Measurements from ENCODE around the gene TMEM187. TPM values are rescaled to one million over a fixed set of nuclear protein-coding genes. Genes with fewer than 3 reads are reported as not detected.

The TMEM187 gene
- total and polyA plus RNA-seq, 2 donors (not counting 3 experiments of a cell fraction or from before 2014, with no cell fraction given): 2.6 to 15.7 TPM

GRCh38 chrX:153939573-153939972, 33.0 kb upstream of the TMEM187 start:
- no peak overlapping the region for H3K4me3 ChIP-seq (replicated peaks in 1 of 3; ENCODE audit: insufficient read depth in 1 of 3, low read depth in 1 of 3, low read length in 3 of 3)
- peaks cover 3% of the 10 kb centered on the region for H3K4me1 ChIP-seq (ENCODE audit: control insufficient read depth, extremely low read depth, insufficient read depth, low read length)
- POLR2A ChIA-PET: no interaction called here
- CTCF ChIA-PET: interaction anchor here (0.9 to 1.5 kb wide), 3 partner anchors 9 to 15 kb away, joined by 3 to 6 read pairs (median 3); no protein-coding TSS in a partner anchor
- no peak overlapping the region for H2AFZ ChIP-seq (ENCODE audit: low read depth, low read length)
- no peak overlapping the region for H3K4me2 ChIP-seq (ENCODE audit: insufficient read depth, low read length)
- TF ChIP-seq CTCF (IDR thresholded peaks at IDR 0.05; ENCODE audit: extremely low read depth in 1 of 2, insufficient read depth in 1 of 2, low read depth in 1 of 2, low read length in 2 of 2) (no peak), POLR2A (IDR thresholded peaks at IDR 0.05; ENCODE audit: low read depth, low read length) (no peak), EZH2 (IDR thresholded peaks at IDR 0.05; ENCODE audit: borderline replicate concordance, low read depth, low read length, severe bottlenecking) (no peak), GATA2 (IDR thresholded peaks at IDR 0.05; ENCODE audit: insufficient read depth, insufficient read length, low read depth, low read length) (no peak), POLR2AphosphoS5 (IDR thresholded peaks at IDR 0.05; ENCODE audit: insufficient read depth, low read depth, low read length) (no peak), FOS (IDR thresholded peaks at IDR 0.05; ENCODE audit: borderline replicate concordance, insufficient read depth, low read length) (no peak), JUN (IDR thresholded peaks at IDR 0.05; ENCODE audit: borderline replicate concordance, insufficient read depth, insufficient read length, low read depth) (no peak), MYC (IDR thresholded peaks at IDR 0.05; ENCODE audit: low read depth, low read length) (no peak)
- TF ChIP-seq, protein P1, sequence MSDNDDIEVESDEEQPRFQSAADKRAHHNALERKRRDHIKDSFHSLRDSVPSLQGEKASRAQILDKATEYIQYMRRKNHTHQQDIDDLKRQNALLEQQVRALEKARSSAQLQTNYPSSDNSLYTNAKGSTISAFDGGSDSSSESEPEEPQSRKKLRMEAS (IDR thresholded peaks at IDR 0.05; ENCODE audit: insufficient read depth, insufficient read length): no peak
- H3K27ac ChIP-seq (ENCODE audit: insufficient read depth, low read depth, low read length): no peak overlapping the region
- no peaks in the 10 kb centered on the region for H4K20me1 ChIP-seq (replicated peaks; ENCODE audit: control insufficient read depth, extremely low read depth, insufficient read depth, low read length)
- dilution Hi-C loops (cut with MboI; ENCODE audit: extremely low pct_ligation_motif_present, low sequenced_read_pairs) (no loop called here), intact Hi-C loops (cut with micrococcal nuclease) (no loop called here)
- no peaks in the 10 kb centered on the region for H3K9me3 ChIP-seq (replicated peaks; ENCODE audit: control insufficient read depth, insufficient read depth, low read length)
- H3K9me1 ChIP-seq (replicated peaks; ENCODE audit: control insufficient read depth, extremely low read depth, insufficient read depth, low read length): no peaks in the 10 kb centered on the region
- H3K27me3 ChIP-seq (ENCODE audit: control insufficient read depth in 2 of 2, insufficient read depth in 2 of 2, low read length in 2 of 2): no peaks in the 10 kb centered on the region
- BruUV-seq (replicated peaks): no TSS peak
- peaks cover under 1% of the 10 kb centered on the region for H3K79me2 ChIP-seq (ENCODE audit: control insufficient read depth, insufficient read depth, low read length)
- H3K9ac ChIP-seq (replicated peaks; ENCODE audit: extremely low read depth, insufficient read depth, low read length): no peak overlapping the region
- H3K36me3 ChIP-seq (ENCODE audit: control insufficient read depth in 2 of 2, extremely low read depth in 1 of 2, insufficient read depth in 2 of 2, low read length in 2 of 2): no peaks in the 10 kb centered on the region
- FAIRE-seq (no peak), DNase-seq (ENCODE audit: low read depth, low spot score) (no peak)

All from endothelial cell of umbilical vein (primary cell).